ENCODE results near the gene ROBO4. TPM values are rescaled to one million over a fixed set of nuclear protein-coding genes. Genes with fewer than 3 reads are reported as not detected.
A peak's percentile ranks its signal among the peaks of the same experiment; 100 is the strongest.

Gene ROBO4
- total RNA-seq, 1 donor from 2014 or later, result 278 TPM

- DNase-seq (ENCODE audit: low read depth in 2 of 2), result no peak
These were observed 22.3 kb downstream of the ROBO4 start for GRCh38 chr11:124875401-124875800.

- DNase-seq (ENCODE audit: low read depth in 2 of 2), result no peak
These were observed 23.0 kb downstream of the ROBO4 start for GRCh38 chr11:124874571-124875255.

DNA sequence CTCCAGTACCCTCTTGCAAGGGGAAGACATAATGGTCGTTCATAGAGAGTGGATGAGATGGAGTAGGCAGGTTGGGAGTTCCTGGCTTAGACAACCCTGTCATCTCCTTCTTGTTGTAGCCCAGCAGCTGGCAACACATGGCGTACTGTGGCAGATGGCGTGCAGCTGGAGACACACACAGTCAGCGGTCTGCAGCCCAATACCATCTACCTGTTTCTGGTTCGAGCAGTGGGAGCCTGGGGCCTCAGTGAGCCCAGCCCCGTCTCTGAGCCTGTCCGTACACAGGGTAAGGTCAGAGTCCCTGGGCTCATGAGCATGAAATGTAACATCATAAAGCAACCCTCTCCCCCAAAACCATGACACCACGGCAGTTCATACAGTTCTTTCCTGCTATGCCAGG is 23.7 kb downstream of the ROBO4 start:
- no peak for DNase-seq (ENCODE audit: low read depth in 2 of 2)

DNA sequence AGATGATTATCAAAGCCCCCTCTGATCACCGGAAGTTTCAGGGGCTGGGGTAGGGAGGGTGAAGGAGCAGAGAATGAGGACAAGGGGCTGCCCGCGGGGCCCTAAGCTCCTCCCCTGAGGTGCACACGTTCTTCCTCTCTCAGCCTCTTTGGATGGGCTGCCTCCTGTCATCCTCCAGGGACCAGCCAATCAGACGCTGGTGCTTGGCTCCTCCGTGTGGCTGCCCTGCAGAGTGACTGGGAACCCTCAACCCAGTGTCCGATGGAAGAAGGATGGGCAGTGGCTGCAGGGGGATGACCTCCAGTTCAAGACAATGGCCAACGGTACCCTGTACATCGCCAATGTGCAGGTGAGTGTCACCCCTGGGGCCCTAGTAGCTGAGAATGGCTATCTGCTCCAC is 24.9 kb downstream of the ROBO4 start:
- no peak for DNase-seq (ENCODE audit: low read depth in 2 of 2)

GRCh38 chr11:124872280-124872679 is 25.4 kb downstream of the ROBO4 start:
- DNase-seq (ENCODE audit: low read depth in 2 of 2), result no peak

DNA sequence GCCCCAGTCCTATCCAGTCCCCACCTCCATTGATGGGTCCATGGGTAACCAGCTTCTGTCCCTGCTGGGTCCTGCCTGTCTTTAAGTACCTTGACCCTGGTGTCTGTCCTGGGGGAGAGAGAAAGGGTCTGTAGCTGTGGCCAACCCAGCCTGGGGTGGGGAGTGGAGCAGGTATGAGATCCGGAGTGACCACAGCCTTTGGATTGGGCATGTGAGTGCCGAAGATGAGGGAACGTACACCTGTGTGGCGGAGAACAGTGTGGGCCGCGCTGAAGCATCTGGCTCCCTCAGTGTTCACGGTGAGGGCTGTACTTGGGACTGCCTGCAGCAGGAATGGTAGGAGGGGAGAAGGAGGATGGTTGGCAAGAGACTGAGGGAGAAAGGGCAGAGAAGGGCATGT is 27.2 kb downstream of the ROBO4 start:
- DNase-seq (ENCODE audit: low read depth in 2 of 2), result no peak

- DNase-seq (ENCODE audit: low read depth in 2 of 2), result no peak
These were observed 27.7 kb downstream of the ROBO4 start for GRCh38 chr11:124869856-124870387.

GRCh38 chr11:124869331-124869730 is 28.3 kb downstream of the ROBO4 start:
- DNase-seq (ENCODE audit: low read depth in 2 of 2), result no peak

GRCh38 chr11:124868331-124869274 is 29.1 kb downstream of the ROBO4 start:
- DNase-seq (ENCODE audit: low read depth in 2 of 2), result no peak

- DNase-seq (ENCODE audit: low read depth in 2 of 2), result peak in 1 of 2 donors; percentile 61
These were observed 30.0 kb downstream of the ROBO4 start for GRCh38 chr11:124867700-124868099.

- DNase-seq (ENCODE audit: low read depth in 2 of 2), result peak in 1 of 2 donors; percentile 47
These were observed 31.5 kb downstream of the ROBO4 start for GRCh38 chr11:124865902-124866851.

DNA sequence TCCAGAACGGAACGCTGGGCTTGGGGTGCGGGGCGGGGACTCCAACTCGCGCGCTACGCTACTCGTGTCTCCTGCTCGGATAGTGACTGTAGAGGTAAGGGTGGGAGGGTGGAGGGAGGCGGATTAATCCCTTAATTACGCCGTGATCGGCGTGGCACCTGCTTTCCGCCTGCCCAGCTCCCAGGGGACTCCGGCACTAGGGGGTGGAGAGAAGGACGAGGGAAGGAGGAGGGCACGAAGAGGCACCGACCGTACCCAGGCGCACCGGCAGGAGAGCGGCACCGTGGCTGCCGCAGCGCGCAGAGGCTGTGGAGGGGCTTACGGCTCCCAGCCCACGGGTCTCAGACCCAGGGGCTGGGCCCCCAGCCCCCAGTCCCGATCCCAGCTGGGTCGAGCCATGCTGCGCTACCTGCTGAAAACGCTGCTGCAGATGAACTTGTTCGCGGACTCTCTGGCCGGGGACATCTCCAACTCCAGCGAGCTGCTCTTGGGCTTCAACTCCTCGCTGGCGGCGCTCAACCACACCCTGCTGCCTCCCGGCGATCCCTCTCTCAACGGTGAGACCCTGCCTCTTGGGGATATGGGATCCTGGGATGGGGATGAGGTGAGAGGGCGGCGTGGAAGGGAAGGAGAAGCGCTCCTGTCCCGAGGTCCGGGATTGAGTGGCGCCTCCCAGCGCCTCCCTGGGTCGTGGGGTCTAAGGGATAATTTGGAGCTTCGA is 32.3 kb downstream of the ROBO4 start, which contains the start of gene ROBO3:
ROBO3 (plus strand) TSS at position 252 of the 721 bp plus-strand sequence; CDS start at position 398, 146 bp downstream.
- DNase-seq (ENCODE audit: low read depth in 2 of 2), result no peak

DNA sequence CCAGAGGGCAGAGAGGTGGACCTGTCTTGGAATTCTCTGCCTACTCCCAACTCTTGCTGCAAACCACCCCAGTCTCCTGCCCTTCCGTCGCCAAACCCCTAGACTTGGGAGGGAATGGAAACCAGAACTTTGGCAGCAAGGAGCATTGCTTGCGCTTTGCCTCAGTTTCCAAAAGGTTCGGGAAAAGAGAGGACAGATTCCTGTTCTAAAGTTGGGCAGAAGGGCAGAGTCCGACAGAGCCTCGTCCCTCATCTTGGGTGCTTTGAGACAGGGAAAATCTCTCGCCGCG is 32.8 kb downstream of the ROBO4 start:
- DNase-seq (ENCODE audit: low read depth in 2 of 2), result no peak

- DNase-seq (ENCODE audit: low read depth in 2 of 2), result no peak
These were observed 33.3 kb downstream of the ROBO4 start for GRCh38 chr11:124864176-124864891.

DNA sequence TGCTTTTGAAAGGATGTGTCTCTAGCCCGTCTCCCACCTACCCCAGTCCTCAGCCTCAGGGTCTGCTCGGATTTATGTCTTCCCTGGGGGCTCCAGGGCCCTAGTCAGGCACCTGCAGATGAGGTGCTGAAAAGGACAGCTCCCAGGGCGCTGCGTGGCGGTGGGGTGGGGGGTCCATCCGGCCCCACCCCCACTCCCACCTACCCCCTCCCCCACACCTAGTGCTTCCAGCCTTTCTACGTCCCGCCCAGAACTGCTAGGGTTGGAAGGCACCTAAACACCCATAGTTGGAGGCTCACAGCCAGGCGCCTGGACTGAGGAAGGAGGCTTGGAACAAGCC is 33.9 kb downstream of the ROBO4 start:
- DNase-seq (ENCODE audit: low read depth in 2 of 2), result no peak

DNA sequence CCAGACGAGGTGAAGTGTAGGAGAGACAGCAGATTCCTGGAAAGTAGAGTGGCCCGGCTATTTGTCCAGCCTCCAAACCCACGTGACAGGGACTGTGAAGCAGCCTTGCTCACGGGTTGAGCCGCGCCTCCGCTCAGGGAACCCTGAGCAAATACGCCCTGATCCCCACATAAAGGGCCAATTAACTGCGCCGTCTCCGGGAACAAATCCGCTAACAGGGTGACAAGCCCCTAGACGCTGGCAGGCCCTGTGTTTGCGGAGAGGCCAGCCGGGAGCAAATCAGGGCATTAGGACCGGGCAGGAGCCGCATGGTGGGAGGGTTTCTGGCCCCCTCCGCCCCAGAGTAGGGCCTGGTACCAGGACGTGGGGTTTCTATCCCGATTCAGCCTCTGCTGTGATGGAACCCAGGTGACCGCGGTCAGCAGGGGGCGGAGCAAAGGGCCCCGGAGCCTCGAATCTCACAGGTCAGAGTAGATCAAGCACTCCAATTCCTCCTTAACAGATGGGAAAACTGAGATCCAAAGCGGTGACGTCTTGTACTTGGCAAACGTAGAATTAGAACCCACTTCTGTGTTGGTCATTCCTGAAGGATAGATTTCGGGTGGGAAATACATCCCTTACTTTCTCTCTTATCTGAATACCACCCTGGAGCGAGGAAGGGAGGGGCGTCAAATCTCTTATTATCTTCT is 34.4 kb downstream of the ROBO4 start:
- DNase-seq (ENCODE audit: low read depth in 2 of 2), result peak in 1 of 2 donors; percentile 37

DNA sequence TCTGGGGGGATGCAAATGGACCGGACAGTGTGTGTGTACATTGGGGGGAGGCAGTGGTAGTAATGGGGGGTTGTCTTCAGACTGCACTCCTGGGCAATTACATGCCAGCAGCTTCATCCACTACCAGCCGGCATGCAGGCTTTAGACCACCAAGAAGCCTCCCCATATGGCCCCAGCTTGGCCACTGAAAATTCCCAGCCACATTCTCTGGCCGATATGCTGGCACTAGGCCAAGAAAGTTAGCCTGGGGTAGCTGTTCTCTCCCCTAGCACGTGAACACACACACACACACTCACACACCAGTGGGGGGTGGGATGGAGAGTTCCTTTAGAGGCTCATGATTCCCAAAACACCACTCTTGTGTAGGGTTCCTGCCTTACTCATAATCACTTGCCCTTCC is 36.0 kb downstream of the ROBO4 start:
- DNase-seq (ENCODE audit: low read depth in 2 of 2), result no peak

- DNase-seq (ENCODE audit: low read depth in 2 of 2), result no peak
These were observed 38.5 kb downstream of the ROBO4 start for GRCh38 chr11:124859171-124859570.

DNA sequence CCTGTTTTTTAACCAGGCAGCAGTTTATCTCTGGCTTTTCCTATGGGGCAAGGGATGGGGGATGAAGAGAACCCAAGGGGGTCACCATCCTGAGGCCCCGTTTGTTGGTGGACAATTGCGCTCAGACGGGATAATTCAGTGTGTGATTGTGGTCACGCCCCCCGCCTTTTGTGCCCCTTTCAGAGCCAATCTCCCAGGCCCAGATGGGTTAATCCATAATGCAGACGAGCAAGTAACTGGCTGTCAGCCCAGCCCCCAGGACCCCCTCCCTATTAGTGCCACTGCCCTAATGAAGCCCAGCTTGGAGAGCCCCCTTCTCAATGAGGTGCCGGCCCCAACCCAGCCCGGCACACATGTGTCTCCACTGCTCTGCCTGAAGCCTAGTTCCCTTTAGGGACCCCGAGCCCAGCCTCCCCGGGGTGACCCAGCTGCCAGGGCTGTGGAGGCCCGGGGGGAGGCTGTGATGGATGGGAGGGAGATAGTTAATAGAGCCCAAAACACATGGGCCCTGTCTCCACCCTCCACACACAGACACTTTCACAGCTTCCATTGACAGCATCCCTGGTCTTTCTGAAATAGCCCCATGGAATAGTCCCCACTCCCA is 51.5 kb downstream of the ROBO4 start:
- DNase-seq (ENCODE audit: low read depth in 2 of 2), result no peak

Data from dermis microvascular lymphatic vessel endothelial cell (primary cell).